Measurements from ENCODE around the gene JAZF1. TPM values are rescaled to one million over a fixed set of nuclear protein-coding genes. Genes with fewer than 3 reads are reported as not detected.
"Not testable (repeated sequence)": the region's sequence is repeated elsewhere in the genome, so short reads cannot be mapped to it uniquely, and the experiment has no call there.

Gene JAZF1
- total and polyA plus RNA-seq, 7 donors = 2.3 to 10.6 (median 5.3) TPM

DNA sequence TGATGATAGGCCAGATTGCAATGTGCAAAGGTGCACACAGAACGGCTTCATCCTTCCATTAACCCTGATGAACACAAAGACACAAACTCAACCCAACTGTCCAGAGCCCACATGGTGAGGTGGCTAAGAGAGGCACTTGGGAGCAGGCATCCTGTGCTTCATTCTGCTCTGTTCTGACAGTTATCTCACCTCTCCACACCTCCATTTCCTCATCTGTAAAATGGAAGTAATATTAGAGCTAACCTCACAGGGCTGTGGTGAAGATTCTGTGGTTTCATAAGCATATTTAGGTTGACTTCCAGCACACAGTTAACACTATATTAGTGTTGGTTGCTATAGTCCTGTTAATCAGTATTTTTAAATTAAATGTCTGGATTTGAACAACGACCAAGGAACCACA, 314.3 kb downstream of the JAZF1 start:
- Histone ChIP-seq H3K27me3 (ENCODE audit: insufficient read depth in 3 of 3, low read length in 2 of 3) (no peaks in the 10 kb centered on the region), H3K27ac (no peak overlapping the region), H3K4me3 (no peak overlapping the region), H3K9me3 (no peaks in the 10 kb centered on the region), H3K4me1 (no peaks in the 10 kb centered on the region), H3K36me3 (ENCODE audit: insufficient read depth in 1 of 2, low read depth in 1 of 2) (no peaks in the 10 kb centered on the region)
- WGBS, 3 donors = 46 to 67% (median 47%) methylated on average over 2 of the region's 2 CpGs
- intact Hi-C loops (cut with DNase I) = no loop called here
- no peak for ATAC-seq
- TF ChIP-seq, protein P1, sequence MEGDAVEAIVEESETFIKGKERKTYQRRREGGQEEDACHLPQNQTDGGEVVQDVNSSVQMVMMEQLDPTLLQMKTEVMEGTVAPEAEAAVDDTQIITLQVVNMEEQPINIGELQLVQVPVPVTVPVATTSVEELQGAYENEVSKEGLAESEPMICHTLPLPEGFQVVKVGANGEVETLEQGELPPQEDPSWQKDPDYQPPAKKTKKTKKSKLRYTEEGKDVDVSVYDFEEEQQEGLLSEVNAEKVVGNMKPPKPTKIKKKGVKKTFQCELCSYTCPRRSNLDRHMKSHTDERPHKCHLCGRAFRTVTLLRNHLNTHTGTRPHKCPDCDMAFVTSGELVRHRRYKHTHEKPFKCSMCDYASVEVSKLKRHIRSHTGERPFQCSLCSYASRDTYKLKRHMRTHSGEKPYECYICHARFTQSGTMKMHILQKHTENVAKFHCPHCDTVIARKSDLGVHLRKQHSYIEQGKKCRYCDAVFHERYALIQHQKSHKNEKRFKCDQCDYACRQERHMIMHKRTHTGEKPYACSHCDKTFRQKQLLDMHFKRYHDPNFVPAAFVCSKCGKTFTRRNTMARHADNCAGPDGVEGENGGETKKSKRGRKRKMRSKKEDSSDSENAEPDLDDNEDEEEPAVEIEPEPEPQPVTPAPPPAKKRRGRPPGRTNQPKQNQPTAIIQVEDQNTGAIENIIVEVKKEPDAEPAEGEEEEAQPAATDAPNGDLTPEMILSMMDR (IDR thresholded peaks at IDR 0.05) = no peak
- no peak for DNase-seq

DNA sequence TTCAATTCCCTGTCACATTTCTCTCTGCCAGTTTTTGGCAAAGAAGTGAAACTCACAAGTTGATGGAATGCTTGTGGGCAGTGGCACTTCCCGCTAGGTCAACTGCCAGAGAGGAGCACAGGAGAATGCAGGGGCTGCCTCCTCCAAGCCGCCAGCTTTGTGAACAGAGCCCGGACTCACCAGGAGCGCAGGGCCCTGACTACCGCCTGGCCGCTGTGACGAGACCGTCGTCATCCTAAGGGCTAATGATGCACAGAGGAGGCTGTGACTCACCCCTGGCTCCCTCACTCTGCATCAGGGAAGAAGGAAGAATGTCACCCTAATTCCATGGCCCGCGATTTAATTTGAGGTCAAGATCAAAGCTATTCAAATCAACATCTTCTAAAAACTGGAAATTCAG, 316.7 kb downstream of the JAZF1 start:
- Histone ChIP-seq H3K4me1 (no peaks in the 10 kb centered on the region), H3K27ac (no peak overlapping the region), H3K36me3 (ENCODE audit: insufficient read depth in 1 of 2, low read depth in 1 of 2) (no peaks in the 10 kb centered on the region), H3K9me3 (no peaks in the 10 kb centered on the region), H3K27me3 (ENCODE audit: insufficient read depth in 3 of 3, low read length in 2 of 3) (no peaks in the 10 kb centered on the region), H3K4me3 (no peak overlapping the region)
- TF ChIP-seq, protein P1 (IDR thresholded peaks at IDR 0.05) = no peak
- intact Hi-C loops (cut with DNase I) = no loop called here
- ATAC-seq (no peak), DNase-seq (no peak)
- WGBS, 3 donors = 90 to 93% (median 91%) methylated on average over 11 of the region's 11 CpGs

DNA sequence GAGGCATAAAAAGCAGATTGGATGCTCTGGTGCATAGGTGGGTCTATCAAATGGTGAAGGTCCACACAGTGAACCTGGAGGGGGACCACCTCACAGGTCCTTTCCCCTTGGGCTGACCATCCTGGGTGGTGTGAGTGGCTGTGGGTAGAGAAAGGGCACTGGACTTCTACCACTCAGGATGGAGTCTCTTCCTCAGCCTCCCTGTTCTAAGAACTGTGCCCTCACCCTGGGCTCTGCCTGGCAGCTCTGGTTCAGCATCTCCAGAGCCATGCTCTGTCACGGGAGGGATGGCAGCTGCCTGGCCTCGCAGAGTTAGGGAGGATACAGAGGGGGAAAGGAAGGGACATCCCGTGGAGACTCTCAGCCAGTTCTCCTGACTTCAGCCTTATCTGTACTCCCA, 318.8 kb downstream of the JAZF1 start:
- ATAC-seq = no peak
- Histone ChIP-seq H3K4me1 (no peaks in the 10 kb centered on the region), H3K27me3 (ENCODE audit: insufficient read depth in 3 of 3, low read length in 2 of 3) (no peaks in the 10 kb centered on the region), H3K9me3 (no peaks in the 10 kb centered on the region), H3K27ac (no peak overlapping the region), H3K4me3 (no peak overlapping the region), H3K36me3 (ENCODE audit: insufficient read depth in 1 of 2, low read depth in 1 of 2) (no peaks in the 10 kb centered on the region)
- 68 to 83% (median 69%) methylated on average over 3 of the region's 3 CpGs for WGBS, 3 donors
- TF ChIP-seq, protein P1 (IDR thresholded peaks at IDR 0.05) = no peak
- intact Hi-C loops (cut with DNase I) = no loop called here
- DNase-seq = no peak

DNA sequence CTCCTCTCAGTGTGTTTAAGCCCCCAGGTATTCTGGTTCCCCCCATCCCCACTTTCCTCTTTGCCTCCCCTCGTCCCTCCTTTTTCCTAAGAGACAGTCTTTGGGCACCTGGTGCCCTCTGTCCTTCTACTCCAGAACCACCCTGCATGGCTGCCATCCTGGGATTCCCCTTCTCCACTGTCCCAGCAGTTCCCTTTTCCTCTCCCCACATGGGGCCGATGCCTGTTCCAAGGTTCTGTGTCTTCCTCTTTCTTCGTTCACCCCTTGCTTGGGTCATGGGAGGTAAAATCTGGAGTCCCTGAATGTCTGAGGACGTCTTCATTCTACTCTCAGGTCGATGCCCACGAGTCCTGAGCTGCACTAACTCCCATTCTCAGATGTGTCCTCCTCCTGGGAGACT, 319.8 kb downstream of the JAZF1 start:
- H3K4me1 ChIP-seq = no peaks in the 10 kb centered on the region
- H3K27me3 ChIP-seq (ENCODE audit: insufficient read depth in 3 of 3, low read length in 2 of 3) = no peaks in the 10 kb centered on the region
- H3K36me3 ChIP-seq (ENCODE audit: insufficient read depth in 1 of 2, low read depth in 1 of 2) = no peaks in the 10 kb centered on the region
- TF ChIP-seq, protein P1 (IDR thresholded peaks at IDR 0.05) = no peak
- intact Hi-C loops (cut with DNase I) = no loop called here
- no peak overlapping the region for H3K27ac ChIP-seq
- ATAC-seq (no peak), DNase-seq (no peak)
- 81 to 88% (median 81%) methylated on average over 6 of the region's 6 CpGs for WGBS, 3 donors
- H3K9me3 ChIP-seq = no peaks in the 10 kb centered on the region
- H3K4me3 ChIP-seq = no peak overlapping the region

DNA sequence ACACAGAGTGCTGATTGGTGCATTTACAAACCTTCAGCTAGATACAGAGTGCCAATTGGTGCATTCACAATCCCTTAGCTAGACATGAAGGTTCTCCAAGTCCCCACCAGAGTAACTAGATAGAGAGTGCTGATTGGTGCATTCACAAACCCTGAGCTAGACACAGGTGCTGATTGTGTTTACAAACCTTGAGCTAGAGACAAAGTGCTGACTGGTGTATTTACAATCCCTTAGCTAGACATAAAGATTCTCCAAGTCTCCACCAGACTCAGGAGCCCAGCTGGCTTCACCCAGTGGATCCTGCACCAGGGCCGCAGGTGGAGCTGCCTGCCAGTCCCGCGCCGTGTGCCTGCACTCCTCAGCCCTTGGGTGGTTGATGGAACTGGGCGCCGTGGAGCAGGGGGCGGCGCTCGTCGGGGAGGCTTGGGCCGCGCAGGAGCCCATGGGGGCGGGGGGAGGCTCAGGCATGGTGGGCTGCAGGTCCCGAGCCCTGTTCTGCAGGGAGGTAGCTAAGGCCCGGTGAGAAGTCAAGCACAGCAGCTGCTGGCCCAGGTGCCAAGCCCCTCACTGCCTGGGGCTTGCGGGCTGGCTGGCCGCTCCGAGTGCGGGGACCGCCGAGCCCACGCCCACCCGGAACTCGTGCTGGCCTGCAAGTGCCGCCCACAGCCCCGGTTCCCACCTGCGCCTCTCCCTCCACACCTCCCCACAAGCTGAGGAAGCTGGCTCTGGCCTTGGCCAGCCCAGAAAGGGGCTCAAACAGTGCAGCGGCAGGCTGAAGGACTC, 323.7 kb downstream of the JAZF1 start:
- DNase-seq; H3K27ac ChIP-seq; H3K36me3 ChIP-seq (ENCODE audit: insufficient read depth in 1 of 2, low read depth in 1 of 2); intact Hi-C loops (cut with DNase I); H3K4me1 ChIP-seq; H3K27me3 ChIP-seq (ENCODE audit: insufficient read depth in 3 of 3, low read length in 2 of 3); H3K4me3 ChIP-seq; ATAC-seq; H3K9me3 ChIP-seq: not testable (repeated sequence)
- WGBS, 3 donors = 94 to 100% (median 97%) methylated on average over 18 to 28 of the region's 28 CpGs

All from psoas muscle (tissue), 8 donors.